CD4-positive, alpha-beta T cell treated with Interleukin-4 for 1 hour (primary cell): ENCODE measurements around the gene GJB6.

ENCODE experiments used
- DNase-seq, 2 donors: peaks; one replicate each; pipeline ENCODE4 v3.0.0-alpha.2; 2020 to 2022

GJB6 gene

GRCh38 chr13:20185366-20186056, 46.6 kb downstream of the GJB6 start:
- no peak for DNase-seq

GRCh38 chr13:20182231-20182846, 49.8 kb downstream of the GJB6 start:
- peak; percentile 70 to 77 for DNase-seq

- no peak for DNase-seq
Observed at GRCh38 chr13:20181188-20181587, 50.9 kb downstream of the GJB6 start.

- no peak for DNase-seq
Observed at GRCh38 chr13:20178156-20178555, 54.0 kb downstream of the GJB6 start.

- DNase-seq = no peak
Observed at GRCh38 chr13:20177049-20177831, 54.9 kb downstream of the GJB6 start.

- DNase-seq = no peak
Observed at GRCh38 chr13:20175907-20176652, 56.0 kb downstream of the GJB6 start.

- no peak for DNase-seq
Observed at GRCh38 chr13:20175406-20175794, 56.7 kb downstream of the GJB6 start.

- DNase-seq = peak; percentile 29 to 86
Observed at GRCh38 chr13:20174656-20175405, 57.3 kb downstream of the GJB6 start.

GRCh38 chr13:20173116-20173746, 58.9 kb downstream of the GJB6 start:
- DNase-seq = no peak
